ENCODE measurements around the gene LIM2. TPM values are rescaled to one million over a fixed set of nuclear protein-coding genes. Genes with fewer than 3 reads are reported as not detected.

LIM2 gene
- total and polyA plus RNA-seq, 2 of the 8 experiments (the other 6 are each of a cell fraction or from before 2014, with no cell fraction given) = not detected

- H3K36me3 ChIP-seq (ENCODE audit: control insufficient read depth in 2 of 4, insufficient read depth in 4 of 4, low read length in 3 of 4) = no peaks in the 10 kb centered on the region
- H3K4me1 ChIP-seq (replicated peaks in 1 of 4; ENCODE audit: control insufficient read depth in 3 of 4, insufficient read depth in 4 of 4, low read length in 3 of 4) = peaks cover 5 to 9% (median 7%) of the 10 kb centered on the region in 4 experiments
- 91% methylated on average over 7 of the region's 7 CpGs; no CpG with 5 or more reads in 1 of the 2 experiments for WGBS, 2 experiments (ENCODE audit: extremely low coverage in 1 of 2, insufficient coverage in 1 of 2, insufficient read length in 1 of 2, insufficient replicate concordance in 2 of 2, low coverage in 1 of 2, low lambda C conversion rate in 2 of 2, missing lambda C conversion rate in 1 of 2)
- H3K79me2 ChIP-seq (ENCODE audit: control insufficient read depth in 1 of 2, insufficient read depth in 2 of 2, low read length in 2 of 2) = no peaks in the 10 kb centered on the region
- no peak overlapping the region for H4K5ac ChIP-seq (ENCODE audit: insufficient read length, low read depth, low read length)
- H2BK15ac ChIP-seq (ENCODE audit: low read length) = no peak overlapping the region
- H3K4me3 ChIP-seq (ENCODE audit: extremely low read depth in 1 of 4, insufficient read depth in 2 of 4, low read depth in 3 of 4, low read length in 4 of 4) = no peak overlapping the region
- H3K27ac ChIP-seq (ENCODE audit: low read depth, low read length) = no peak overlapping the region
- no peaks in the 10 kb centered on the region for H3K27me3 ChIP-seq (replicated peaks in 1 of 4; ENCODE audit: control insufficient read depth in 3 of 4, extremely low read depth in 1 of 4, insufficient read depth in 3 of 4, low read length in 3 of 4)
- FAIRE-seq (no peak), DNase-seq (ENCODE audit: low read depth in 1 of 2, low spot score in 2 of 2) (no peak)
- H3K4me2 ChIP-seq (ENCODE audit: insufficient read depth in 1 of 2, low read depth in 2 of 2, low read length in 2 of 2) = no peak overlapping the region
- no peak overlapping the region for H2BK120ac ChIP-seq (replicated peaks; ENCODE audit: low read depth, low read length)
- H3K79me1 ChIP-seq (ENCODE audit: low read depth, low read length) = no peaks in the 10 kb centered on the region
- H2AFZ ChIP-seq (ENCODE audit: low read length) = no peak overlapping the region
- H3K9ac ChIP-seq (replicated peaks in 1 of 4; ENCODE audit: extremely low read depth in 1 of 4, low read depth in 3 of 4, low read length in 3 of 4) = no peak overlapping the region
- POLR2A ChIA-PET (ENCODE audit: partially characterized antibody) = no interaction called here
- CTCF ChIA-PET (ENCODE audit: partially characterized antibody) = no interaction called here
- no peak overlapping the region for H3K4ac ChIP-seq (replicated peaks; ENCODE audit: insufficient read length, low read depth, low read length)
- no peak overlapping the region for H2BK20ac ChIP-seq (ENCODE audit: low read length)
- no peak overlapping the region for H3K56ac ChIP-seq (replicated peaks; ENCODE audit: insufficient read length, low read depth, low read length)
- H4K91ac ChIP-seq (replicated peaks; ENCODE audit: insufficient read length, low read length) = no peak overlapping the region
- no peak overlapping the region for H2AK5ac ChIP-seq (ENCODE audit: low read depth, low read length)
- no peak overlapping the region for H3K18ac ChIP-seq (ENCODE audit: extremely low read depth, low read length)
- no peak overlapping the region for H2BK5ac ChIP-seq (ENCODE audit: low read depth, low read length)
- H3K23me2 ChIP-seq (ENCODE audit: low read depth, low read length) = no peaks in the 10 kb centered on the region
- H2BK12ac ChIP-seq (ENCODE audit: low read depth, low read length) = no peak overlapping the region
- no peaks in the 10 kb centered on the region for H4K20me1 ChIP-seq (replicated peaks in 1 of 2; ENCODE audit: control insufficient read depth in 1 of 2, insufficient read depth in 2 of 2, low read length in 2 of 2)
- H3K14ac ChIP-seq (ENCODE audit: insufficient read length) = no peak overlapping the region
- no peak overlapping the region for H4K8ac ChIP-seq (ENCODE audit: extremely low read depth, insufficient read depth, low read length)
- no peak overlapping the region for H3K23ac ChIP-seq (ENCODE audit: insufficient read length)
- H3K9me3 ChIP-seq (ENCODE audit: insufficient read depth in 2 of 2, low read depth in 1 of 2, low read length in 1 of 2) = no peaks in the 10 kb centered on the region
- no peak for TF ChIP-seq MAFK (IDR thresholded peaks at IDR 0.05; ENCODE audit: low read depth, low read length)
- no peak for TF ChIP-seq FOSL1 (IDR thresholded peaks at IDR 0.05; ENCODE audit: insufficient read depth, low read depth, low read length)
- no peak for TF ChIP-seq SP2 (IDR thresholded peaks at IDR 0.05; ENCODE audit: low read length)
- TF ChIP-seq YY1 (IDR thresholded peaks at IDR 0.05; ENCODE audit: low read depth, low read length) = no peak
- no peak for TF ChIP-seq SP1 (IDR thresholded peaks at IDR 0.05; ENCODE audit: low read depth, low read length)
- no peak for TF ChIP-seq TAF1 (IDR thresholded peaks at IDR 0.05; ENCODE audit: low read depth, low read length)
- TF ChIP-seq USF2 (IDR thresholded peaks at IDR 0.05; ENCODE audit: low read length) = no peak
- TF ChIP-seq EZH2 (IDR thresholded peaks at IDR 0.05; ENCODE audit: low read depth, low read length, severe bottlenecking) = no peak
- TF ChIP-seq GABPA (IDR thresholded peaks at IDR 0.05; ENCODE audit: borderline replicate concordance, insufficient read depth, low read length) = no peak
- no peak for TF ChIP-seq ZNF274 (IDR thresholded peaks at IDR 0.05; ENCODE audit: borderline replicate concordance, extremely low read depth, low read length)
- TF ChIP-seq CBX5 (IDR thresholded peaks at IDR 0.05; ENCODE audit: low read depth, low read length) = no peak
- TF ChIP-seq RNF2 (IDR thresholded peaks at IDR 0.05; ENCODE audit: borderline replicate concordance, low read depth, low read length, missing control alignments, poor library complexity, severe bottlenecking) = no peak
These were observed 29.8 kb downstream of the LIM2 start for GRCh38 chr19:51357952-51358351.

Data from H1 (cell line).